Activated T-helper 1 cell treated with anti-CD3 and anti-CD28 coated beads, Interleukin-12 subunit alpha, Interleukin-12 subunit beta, Interleukin-2, Interleukin-4 antibody, amounts not matched to agents 30 ng/mL and 10 ng/mL and 1 ng/mL, durations not matched to agents 14 hours and 24 hours and 36 hours (primary cell): ENCODE results near the gene OR52N5. TPM values are rescaled to one million over a fixed set of nuclear protein-coding genes. Genes with fewer than 3 reads are reported as not detected.

Experiments used
- DNase-seq: peaks from one replicate; pipeline ENCODE4 v3.0.0; 2021; ENCODE audit warnings: low spot score
- H3K27ac Mint-ChIP-seq: one replicate; pipeline ENCODE4 v1.8.0; 2021; ENCODE audit warnings: mild to moderate bottlenecking, mixed read lengths
- H3K27me3 Mint-ChIP-seq: one replicate; pipeline ENCODE4 v1.8.0; 2022; ENCODE audit warnings: mild to moderate bottlenecking, moderate library complexity, mixed read lengths; ENCODE audit not compliant: insufficient read depth
- H3K36me3 Mint-ChIP-seq: one replicate; pipeline ENCODE4 v1.8.0; 2021; ENCODE audit warnings: low read depth, mixed read lengths
- H3K4me1 Mint-ChIP-seq: one replicate; pipeline ENCODE4 v1.8.0; 2021; ENCODE audit warnings: low read depth, mixed read lengths
- H3K4me3 Mint-ChIP-seq: one replicate; pipeline ENCODE4 v1.8.0; 2021; ENCODE audit warnings: mild to moderate bottlenecking, moderate library complexity, mixed read lengths
- H3K9me3 Mint-ChIP-seq: one replicate; pipeline ENCODE4 v1.8.0; 2021; ENCODE audit warnings: mixed read lengths
- intact Hi-C: fragments of 100-400 bp; cut with micrococcal nuclease; formaldehyde crosslinking; loops from one replicate; pipeline ENCODE4 v1.15.1; 2024
- total RNA-seq: library from RNA; stranded (reverse); gene quantifications from 2 replicates; pipeline ENCODE4 v1.2.3, GENCODE V29; 2022

The OR52N5 gene
- total RNA-seq, 1 donor from 2014 or later: not detected

DNA sequence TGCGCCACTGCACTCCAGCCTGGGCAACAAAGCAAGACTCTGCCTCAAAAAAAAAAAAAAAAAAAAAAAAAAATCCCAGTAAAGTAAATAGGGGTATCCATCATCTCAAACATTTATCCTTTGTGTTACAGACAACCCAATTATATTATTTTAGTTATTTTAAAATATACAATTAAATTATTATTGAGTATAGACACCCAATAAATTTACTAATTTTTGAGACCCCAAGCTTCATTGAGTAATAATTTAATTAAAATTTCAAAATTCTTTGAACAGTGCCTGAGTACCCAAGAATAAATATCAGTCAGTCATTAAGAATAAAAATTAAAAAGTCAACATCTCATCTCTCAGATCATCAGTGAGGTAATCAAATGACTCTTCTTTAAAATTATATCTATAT is 29.2 kb downstream of the OR52N5 start, which contains the start of gene OR52N4:
Gene OR52N4 (plus strand): TSS at position 301 of the 400 bp plus-strand sequence. CDS start 498 bp downstream, outside the sequence.
- intact Hi-C loops: no loop called here
- DNase-seq: no peak
- no peaks in the 10 kb centered on the region for H3K9me3 Mint-ChIP-seq
- no peaks in the 10 kb centered on the region for H3K36me3 Mint-ChIP-seq
- no peaks in the 10 kb centered on the region for H3K4me1 Mint-ChIP-seq
- no peak within 1 kb of the TSS for H3K27ac Mint-ChIP-seq
- H3K4me3 Mint-ChIP-seq: no peak within 1 kb of the TSS
- no peaks in the 10 kb centered on the region for H3K27me3 Mint-ChIP-seq

DNA sequence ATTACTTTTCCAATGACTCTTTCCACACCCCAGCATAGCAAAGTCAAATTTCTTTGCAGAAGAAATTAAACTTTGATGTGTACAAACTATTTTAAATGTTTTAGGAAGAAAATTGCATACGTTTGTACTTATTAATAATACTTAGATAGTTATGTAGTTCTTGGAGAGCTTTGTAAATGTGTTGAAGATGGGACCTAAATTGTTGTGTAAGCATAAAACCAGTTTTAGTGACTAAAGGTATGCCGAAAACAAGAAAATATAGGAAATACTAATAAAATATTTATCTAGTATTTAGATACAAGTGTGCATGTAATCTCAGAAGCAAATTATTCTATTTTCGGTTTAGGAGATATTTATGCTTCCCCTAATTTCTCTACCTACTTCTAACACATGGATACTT is 33.3 kb downstream of the OR52N5 start:
- Mint-ChIP-seq H3K4me3 (no peak overlapping the region), H3K9me3 (no peaks in the 10 kb centered on the region), H3K36me3 (no peaks in the 10 kb centered on the region), H3K27ac (no peak overlapping the region), H3K27me3 (peaks cover 2% of the 10 kb centered on the region), H3K4me1 (no peaks in the 10 kb centered on the region)
- intact Hi-C loops: no loop called here
- DNase-seq: no peak

DNA sequence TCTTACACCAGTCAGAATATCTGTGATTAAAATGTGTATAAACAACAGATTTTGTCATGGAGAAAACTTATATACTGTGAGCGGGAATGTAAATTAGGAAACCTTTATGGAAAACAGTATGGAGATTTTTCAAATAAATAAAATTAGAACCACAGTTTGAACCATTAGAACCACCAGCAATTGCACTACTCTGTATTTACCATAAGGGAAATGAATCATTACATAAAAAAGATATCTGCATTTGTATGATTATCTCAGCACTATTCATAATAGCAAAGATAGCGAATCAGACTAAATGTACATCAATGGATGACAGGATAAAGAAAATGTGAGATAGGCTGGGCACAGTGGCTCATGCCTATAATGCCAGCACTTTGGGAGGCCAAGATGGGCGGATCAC is 36.5 kb downstream of the OR52N5 start:
- no peaks in the 10 kb centered on the region for H3K36me3 Mint-ChIP-seq
- peaks cover 7% of the 10 kb centered on the region for H3K9me3 Mint-ChIP-seq
- H3K4me3 Mint-ChIP-seq: no peak overlapping the region
- H3K27me3 Mint-ChIP-seq: peaks cover 8% of the 10 kb centered on the region
- DNase-seq: no peak
- H3K4me1 Mint-ChIP-seq: no peaks in the 10 kb centered on the region
- intact Hi-C loops: no loop called here
- H3K27ac Mint-ChIP-seq: no peak overlapping the region

DNA sequence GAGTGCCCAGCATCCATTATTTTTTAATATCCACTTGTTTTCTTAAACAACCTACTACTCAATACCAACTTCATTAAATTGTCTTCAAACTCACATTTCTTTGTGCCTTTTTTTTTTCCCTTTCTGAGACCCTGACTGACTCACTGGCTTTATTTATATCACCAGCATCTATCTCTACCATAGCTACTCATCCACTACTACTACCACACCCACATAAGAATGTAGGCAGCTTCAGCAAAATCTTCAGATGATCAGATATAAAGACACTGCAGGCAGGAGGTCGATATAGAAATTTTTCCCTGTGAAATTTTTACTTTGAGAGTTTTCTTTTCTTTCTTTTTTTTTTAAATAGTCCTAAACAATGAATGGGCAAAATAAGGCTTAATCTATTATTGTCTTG is 44.7 kb downstream of the OR52N5 start:
- H3K27me3 Mint-ChIP-seq: peaks cover 11% of the 10 kb centered on the region
- H3K27ac Mint-ChIP-seq: no peak overlapping the region
- intact Hi-C loops: no loop called here
- peaks cover 10% of the 10 kb centered on the region for H3K9me3 Mint-ChIP-seq
- peaks cover 2% of the 10 kb centered on the region for H3K36me3 Mint-ChIP-seq
- no peak overlapping the region for H3K4me3 Mint-ChIP-seq
- DNase-seq: no peak
- no peaks in the 10 kb centered on the region for H3K4me1 Mint-ChIP-seq

DNA sequence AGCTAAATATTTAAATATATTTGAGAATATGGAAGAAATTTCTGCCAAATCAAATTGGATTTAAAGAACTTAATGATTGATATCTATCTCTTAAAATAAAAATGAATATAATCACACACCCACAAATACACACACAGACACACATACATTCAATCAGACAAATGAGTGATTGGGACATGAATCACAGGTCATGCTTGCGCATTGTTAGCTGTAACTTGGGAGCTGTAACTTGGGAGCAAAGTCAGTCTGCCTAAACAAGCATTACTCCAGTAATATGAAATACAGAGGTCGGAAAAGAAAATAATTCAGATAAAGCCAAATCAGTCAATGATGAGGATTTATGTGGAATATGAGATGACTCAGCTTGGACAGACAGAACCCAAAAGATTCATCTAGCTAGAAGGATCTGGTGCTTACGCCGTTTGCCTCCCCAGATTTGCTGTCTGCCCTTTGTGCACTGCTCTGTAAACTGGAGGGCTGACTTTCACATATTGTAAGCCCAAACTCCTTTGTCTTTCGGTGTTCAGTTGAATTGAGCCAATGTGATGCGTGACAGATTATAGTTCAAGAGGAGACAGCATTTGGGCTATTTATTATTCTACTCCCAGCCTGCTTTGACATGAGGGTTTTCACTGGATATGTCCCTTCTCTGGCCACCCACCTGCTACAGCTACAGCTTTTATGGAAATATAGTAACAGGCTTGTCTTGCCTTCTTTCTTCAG is 45.3 kb downstream of the OR52N5 start:
- H3K9me3 Mint-ChIP-seq: peaks cover 10% of the 10 kb centered on the region
- no peak for DNase-seq
- H3K27ac Mint-ChIP-seq: no peak overlapping the region
- H3K36me3 Mint-ChIP-seq: peaks cover 2% of the 10 kb centered on the region
- peaks cover 11% of the 10 kb centered on the region for H3K27me3 Mint-ChIP-seq
- H3K4me1 Mint-ChIP-seq: no peaks in the 10 kb centered on the region
- no peak overlapping the region for H3K4me3 Mint-ChIP-seq
- intact Hi-C loops: no loop called here

DNA sequence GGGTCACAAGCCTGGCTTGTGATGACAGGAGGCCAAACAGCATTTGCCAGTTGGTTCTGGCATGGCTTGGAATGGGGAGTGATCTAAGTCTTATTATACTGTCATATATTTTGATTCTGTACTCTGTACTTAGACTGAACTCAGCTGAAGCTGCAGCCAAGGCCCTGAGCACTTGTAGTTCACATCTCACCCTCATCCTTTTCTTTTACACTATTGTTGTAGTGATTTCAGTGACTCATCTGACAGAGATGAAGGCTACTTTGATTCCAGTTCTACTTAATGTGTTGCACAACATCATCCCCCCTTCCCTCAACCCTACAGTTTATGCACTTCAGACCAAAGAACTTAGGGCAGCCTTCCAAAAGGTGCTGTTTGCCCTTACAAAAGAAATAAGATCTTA is 46.1 kb downstream of the OR52N5 start:
- H3K27ac Mint-ChIP-seq: no peak overlapping the region
- no peak for DNase-seq
- H3K4me3 Mint-ChIP-seq: no peak overlapping the region
- peaks cover 8% of the 10 kb centered on the region for H3K9me3 Mint-ChIP-seq
- peaks cover 11% of the 10 kb centered on the region for H3K27me3 Mint-ChIP-seq
- H3K36me3 Mint-ChIP-seq: peaks cover 2% of the 10 kb centered on the region
- H3K4me1 Mint-ChIP-seq: no peaks in the 10 kb centered on the region
- intact Hi-C loops: no loop called here

DNA sequence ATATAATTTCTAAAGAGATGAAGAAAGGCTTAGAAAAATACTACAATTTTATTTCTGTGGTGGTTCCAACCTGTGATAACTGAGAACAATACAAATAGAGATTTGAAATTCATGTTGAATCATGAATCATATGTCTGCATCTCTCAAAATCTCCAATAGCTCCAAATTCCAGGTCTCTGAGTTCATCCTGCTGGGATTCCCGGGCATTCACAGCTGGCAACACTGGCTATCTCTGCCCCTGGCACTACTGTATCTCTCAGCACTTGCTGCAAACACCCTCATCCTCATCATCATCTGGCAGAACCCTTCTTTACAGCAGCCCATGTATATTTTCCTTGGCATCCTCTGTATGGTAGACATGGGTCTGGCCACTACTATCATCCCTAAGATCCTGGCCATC is 46.8 kb downstream of the OR52N5 start, which contains the start of gene OR56B1:
Gene OR56B1 (plus strand): TSS at position 53 of the 400 bp plus-strand sequence. CDS start 69 bp downstream, at position 122.
- DNase-seq: no peak
- no peak within 1 kb of the TSS for H3K27ac Mint-ChIP-seq
- no peak within 1 kb of the TSS for H3K4me3 Mint-ChIP-seq
- peaks cover under 1% of the 10 kb centered on the region for H3K9me3 Mint-ChIP-seq
- no peaks in the 10 kb centered on the region for H3K4me1 Mint-ChIP-seq
- intact Hi-C loops: no loop called here
- peaks cover 6% of the 10 kb centered on the region for H3K27me3 Mint-ChIP-seq
- H3K36me3 Mint-ChIP-seq: peaks cover 2% of the 10 kb centered on the region

DNA sequence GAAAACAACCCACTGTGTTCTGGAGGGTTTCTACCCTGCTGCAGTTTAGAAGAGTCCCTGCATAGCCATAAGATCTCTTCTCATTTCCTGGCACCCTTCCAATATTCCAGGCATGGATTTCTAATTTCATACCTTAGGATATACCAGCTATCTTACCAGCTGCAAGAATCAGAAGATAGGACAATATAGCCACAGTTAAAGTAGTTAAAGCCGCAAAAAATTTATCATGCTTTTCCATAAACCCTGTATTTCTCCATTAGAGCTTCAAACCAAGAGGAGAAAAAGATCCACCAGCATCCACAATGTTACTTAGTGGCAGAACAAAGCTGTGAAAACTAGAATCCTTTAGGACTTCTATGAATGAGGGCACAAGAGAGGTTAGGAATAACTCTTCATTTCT is 55.5 kb downstream of the OR52N5 start:
- H3K36me3 Mint-ChIP-seq: no peaks in the 10 kb centered on the region
- H3K4me3 Mint-ChIP-seq: no peak overlapping the region
- no peaks in the 10 kb centered on the region for H3K27me3 Mint-ChIP-seq
- intact Hi-C loops: no loop called here
- H3K4me1 Mint-ChIP-seq: no peaks in the 10 kb centered on the region
- no peak for DNase-seq
- no peaks in the 10 kb centered on the region for H3K9me3 Mint-ChIP-seq
- no peak overlapping the region for H3K27ac Mint-ChIP-seq

DNA sequence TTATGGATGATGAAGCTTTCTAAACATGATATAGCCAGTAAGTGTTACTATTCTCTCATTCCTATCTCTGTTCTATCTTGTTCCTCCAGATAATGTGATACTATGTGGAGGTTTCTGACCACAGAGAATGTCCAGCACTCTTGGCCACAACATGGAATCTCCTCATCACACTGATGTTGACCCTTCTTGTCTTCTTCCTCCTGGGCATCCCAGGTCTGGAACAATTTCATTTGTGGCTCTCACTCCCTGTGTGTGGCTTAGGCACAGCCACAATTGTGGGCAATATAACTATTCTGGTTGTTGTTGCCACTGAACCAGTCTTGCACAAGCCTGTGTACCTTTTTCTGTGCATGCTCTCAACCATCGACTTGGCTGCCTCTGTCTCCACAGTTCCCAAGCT is 56.8 kb downstream of the OR52N5 start:
- no peaks in the 10 kb centered on the region for H3K9me3 Mint-ChIP-seq
- no peaks in the 10 kb centered on the region for H3K36me3 Mint-ChIP-seq
- no peaks in the 10 kb centered on the region for H3K27me3 Mint-ChIP-seq
- H3K27ac Mint-ChIP-seq: no peak overlapping the region
- H3K4me1 Mint-ChIP-seq: no peaks in the 10 kb centered on the region
- no peak for DNase-seq
- intact Hi-C loops: no loop called here
- no peak overlapping the region for H3K4me3 Mint-ChIP-seq

Other genes starting within 250 kb of the OR52N5 start
- not detected in 2 replicates for gene OR52H1, start 234.8 kb downstream of the OR52N5 start, total RNA-seq
- not detected in 2 replicates for gene OR52B6, start 202.5 kb downstream of the OR52N5 start, total RNA-seq
- gene TRIM6, start 186.7 kb downstream of the OR52N5 start, total RNA-seq: 0.34 and 0.54 TPM in 2 replicates
- gene TRIM34, start 158.4 kb downstream of the OR52N5 start, total RNA-seq: 4.6 and 5.4 TPM in 2 replicates
- gene TRIM5, start 98.3 kb downstream of the OR52N5 start, total RNA-seq: 7.9 and 8.6 TPM in 2 replicates
- 125 and 127 TPM in 2 replicates for gene TRIM22, start 93.6 kb downstream of the OR52N5 start, total RNA-seq
- gene OR56B1, start 46.9 kb downstream of the OR52N5 start, total RNA-seq: not detected in 2 replicates
- 0.16 TPM in 1 of 2 replicates, not detected in the other for gene OR52N4, start 29.1 kb downstream of the OR52N5 start, total RNA-seq
- gene OR52N1, start 7.9 kb upstream of the OR52N5 start, total RNA-seq: not detected in 2 replicates
- gene OR52N2, start 25.6 kb upstream of the OR52N5 start, total RNA-seq: not detected in 2 replicates
- not detected in 2 replicates for gene OR52E6, start 58.5 kb upstream of the OR52N5 start, total RNA-seq
- gene OR52E8, start 74.3 kb upstream of the OR52N5 start, total RNA-seq: not detected in 2 replicates
- gene OR52E4, start 97.3 kb upstream of the OR52N5 start, total RNA-seq: not detected in 2 replicates
- gene OR52E5, start 109.9 kb upstream of the OR52N5 start, total RNA-seq: not detected in 2 replicates
- gene OR56A3, start 158.9 kb upstream of the OR52N5 start, total RNA-seq: not detected in 2 replicates
- gene OR56A5, start 185.1 kb upstream of the OR52N5 start, total RNA-seq: not detected in 2 replicates
- gene OR52L1, start 203.6 kb upstream of the OR52N5 start, total RNA-seq: 0.20 TPM in 1 of 2 replicates, not detected in the other
- not detected in 2 replicates for gene OR56A4, start 223.6 kb upstream of the OR52N5 start, total RNA-seq
- not detected in 2 replicates for gene OR56A1, start 247.4 kb upstream of the OR52N5 start, total RNA-seq